Small intestine (tissue), 7 donors: ENCODE results near the gene TMEM92. TPM values are rescaled to one million over a fixed set of nuclear protein-coding genes. Genes with fewer than 3 reads are reported as not detected.

ENCODE experiments used
- DNase-seq, 2 donors: peaks; one replicate each; pipeline versions ENCODE4 v3.0.0 to v3.0.0-alpha.2; 2013
- FAIRE-seq: peaks from 2 replicates; lab custom pipeline; 2012; peaks lifted over from hg19 to GRCh38; lab: Jason Lieb, UNC
- H3K27ac ChIP-seq, 3 donors: one replicate each; pipeline ENCODE4 v1.5.1; 2013; ENCODE audit warnings: low read length in 2 of 3, mild to moderate bottlenecking in 2 of 3, control low read depth in 1 of 3, inconsistent platforms in 1 of 3, low read depth in 1 of 3, moderate library complexity in 1 of 3
- H3K27me3 ChIP-seq, 3 donors: one replicate each; pipeline ENCODE4 v1.6.1; 2013; ENCODE audit warnings: low read length in 3 of 3, inconsistent platforms in 1 of 3; ENCODE audit not compliant: control insufficient read depth in 3 of 3, insufficient read depth in 3 of 3
- H3K36me3 ChIP-seq, 3 donors: one replicate each; pipeline ENCODE4 v1.6.1; 2013; ENCODE audit warnings: low read length in 3 of 3, inconsistent platforms in 1 of 3, low read depth in 1 of 3, mild to moderate bottlenecking in 1 of 3, moderate library complexity in 1 of 3; ENCODE audit not compliant: control insufficient read depth in 3 of 3, insufficient read depth in 2 of 3
- H3K4me1 ChIP-seq, 3 donors: one replicate each; pipeline ENCODE4 v1.6.1; 2013; ENCODE audit warnings: low read length in 2 of 3, inconsistent platforms in 1 of 3, low read depth in 1 of 3, mild to moderate bottlenecking in 1 of 3, moderate library complexity in 1 of 3; ENCODE audit not compliant: control insufficient read depth in 3 of 3, insufficient read depth in 2 of 3
- H3K4me3 ChIP-seq, 3 donors: one replicate each; pipeline ENCODE4 v1.5.1; 2013; ENCODE audit warnings: low read length in 3 of 3, control low read depth in 1 of 3, inconsistent platforms in 1 of 3, low read depth in 1 of 3, mild to moderate bottlenecking in 1 of 3, moderate library complexity in 1 of 3
- H3K9me3 ChIP-seq, 2 donors: one replicate each; pipeline ENCODE4 v1.6.1; 2013; ENCODE audit warnings: low read depth in 1 of 2, low read length in 1 of 2; ENCODE audit not compliant: control insufficient read depth in 2 of 2, insufficient read depth in 1 of 2
- WGBS, 3 donors: extraction: QIAGEN DNeasy Blood & Tissue Kit; methylation state at CpG; one replicate each; pipeline ENCODE4 v1.1.7; 2013; 5-methylcytosine and 5-hydroxymethylcytosine counted together
- polyA plus RNA-seq, 4 donors: library from polyadenylated mRNA; stranded (reverse) in 3 of 4; unstranded in 1 of 4; fragments of 200-250 nt in 3 of 4; fragments of 120-200 nt in 1 of 4; gene quantifications; one replicate each; pipeline versions ENCODE4 v1.2.1 to v1.2.3, GENCODE V29; 2013
- donor health status: healthy with polysubstance abuse.
- donor health status: control.
- donor health status: control.
- donor health status: Bipolar disorder and iron deficiency.
- donor health status: healthy.

Gene TMEM92
- polyA plus RNA-seq, 4 donors = 29.1 to 91.1 (median 46.3) TPM

DNA sequence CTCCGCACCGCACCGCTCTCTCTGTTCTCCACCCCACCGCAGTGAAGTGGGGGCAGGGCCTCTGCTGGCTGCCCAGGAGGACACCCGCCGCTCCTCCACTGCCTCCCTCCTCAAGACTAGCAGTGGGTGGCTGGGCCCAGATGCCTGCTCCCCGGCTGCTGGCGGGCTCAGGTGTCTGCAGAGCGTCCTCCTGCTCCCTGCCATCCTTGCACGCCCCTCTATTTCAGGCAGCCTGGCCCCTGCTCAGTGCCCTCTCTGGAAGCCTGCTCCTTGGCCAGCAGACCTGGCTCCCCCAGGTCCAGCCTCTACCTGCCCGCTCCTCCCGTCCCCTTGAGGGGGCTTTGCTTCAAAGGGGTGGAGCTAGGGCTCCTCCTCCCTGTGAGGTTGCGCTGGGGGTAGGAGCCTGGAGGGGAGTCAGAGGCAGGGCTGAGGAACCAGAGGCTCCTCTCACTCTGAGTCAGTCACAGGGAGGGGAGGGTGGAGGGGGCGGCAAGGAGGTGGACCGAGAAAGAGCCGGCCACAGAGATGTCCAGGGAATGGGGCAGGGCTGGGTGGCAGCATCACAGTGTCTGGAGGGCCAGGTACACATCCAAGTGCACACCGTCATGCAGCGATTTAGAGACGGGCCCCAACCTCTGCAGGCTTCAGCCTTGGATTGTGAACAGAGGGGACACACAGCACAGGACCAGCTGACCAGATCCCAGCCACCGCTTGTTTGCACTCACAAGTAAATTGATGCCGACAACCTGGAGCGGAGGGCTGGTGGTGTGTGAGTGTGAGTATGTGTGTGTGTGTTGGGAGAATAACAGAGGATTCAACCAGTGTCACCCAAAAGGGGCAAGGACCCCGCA lies 9.8 kb upstream of the TMEM92 start:
- WGBS, 3 donors = 75 to 89% (median 84%) methylated on average over 20 to 23 of the region's 23 CpGs
- H3K36me3 ChIP-seq = no peaks in the 10 kb centered on the region
- no peaks in the 10 kb centered on the region for H3K9me3 ChIP-seq
- H3K4me1 ChIP-seq = peaks cover 0 to 27% (median 0%) of the 10 kb centered on the region in 3 donors
- H3K4me3 ChIP-seq = no peak overlapping the region
- H3K27me3 ChIP-seq = peaks cover 0 to 10% (median 0%) of the 10 kb centered on the region in 3 donors
- DNase-seq = no peak
- no peak overlapping the region for H3K27ac ChIP-seq
- FAIRE-seq = no peak

DNA sequence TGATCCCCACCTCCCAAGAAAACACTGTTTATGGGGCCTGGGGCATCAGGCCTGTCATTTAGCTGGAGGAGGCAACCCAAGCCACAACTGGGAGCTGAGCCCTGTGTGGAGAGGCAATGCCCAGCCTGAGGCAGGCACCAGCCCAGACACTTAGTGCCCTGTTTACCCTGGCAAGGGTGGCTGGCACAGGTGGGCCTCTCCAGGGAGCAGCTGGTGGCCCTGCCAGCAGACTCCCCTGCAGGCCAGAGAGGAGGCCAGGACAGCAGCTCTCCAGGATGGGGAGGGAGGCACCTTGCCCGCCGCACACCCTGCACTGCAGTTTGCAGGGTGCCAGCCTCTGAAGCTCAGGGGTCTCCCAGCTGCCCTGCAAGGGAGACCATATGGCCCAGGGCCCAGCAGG lies 9.1 kb upstream of the TMEM92 start:
- no peak for DNase-seq

DNA sequence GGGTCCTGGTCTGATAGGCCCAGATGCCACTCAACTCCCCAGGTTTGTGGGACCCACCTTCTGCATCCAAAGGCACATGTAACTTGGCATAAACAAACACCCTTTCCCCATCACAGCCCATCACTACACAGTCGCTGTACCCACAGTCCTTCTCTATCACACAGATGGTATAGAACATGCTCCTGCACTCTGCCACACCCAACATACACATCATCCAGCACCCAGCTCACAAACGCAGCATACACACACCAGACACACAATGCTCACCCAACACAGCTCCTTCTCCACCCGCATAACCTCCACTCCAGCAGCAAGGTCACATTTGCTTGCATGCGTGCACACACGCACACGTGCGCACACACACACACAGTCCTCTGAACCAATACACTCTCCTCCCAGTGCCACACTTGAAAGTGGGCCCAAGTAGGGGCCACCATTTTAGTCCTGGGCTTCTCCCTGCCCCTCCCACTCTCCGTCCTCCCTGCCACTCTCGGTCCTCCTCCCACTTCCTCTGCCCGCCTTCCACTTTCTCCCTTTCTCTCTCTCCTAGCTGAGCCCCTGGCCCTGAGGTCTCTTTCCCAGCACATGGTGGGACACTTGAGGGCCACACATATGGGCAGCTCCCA lies 8.5 kb upstream of the TMEM92 start:
- Histone ChIP-seq H3K36me3 (peaks cover 0 to 1% (median 0%) of the 10 kb centered on the region in 3 donors), H3K4me3 (no peak overlapping the region), H3K27ac (peak overlapping the region in 1 of 3 donors; percentile 35), H3K4me1 (peaks cover 0 to 35% (median 0%) of the 10 kb centered on the region in 3 donors), H3K9me3 (no peaks in the 10 kb centered on the region), H3K27me3 (peaks cover 0 to 10% (median 0%) of the 10 kb centered on the region in 3 donors)
- FAIRE-seq (no peak), DNase-seq (no peak)
- WGBS, 3 donors = 78 to 79% (median 78%) methylated on average over 10 of the region's 10 CpGs

More for the DNA sequence above, 9.1 kb upstream of the TMEM92 start:
- no peak overlapping the region for H3K27ac ChIP-seq
- H3K9me3 ChIP-seq = no peaks in the 10 kb centered on the region
- H3K36me3 ChIP-seq = no peaks in the 10 kb centered on the region
- H3K4me1 ChIP-seq = peaks cover 0 to 30% (median 0%) of the 10 kb centered on the region in 3 donors
- FAIRE-seq = no peak
- H3K4me3 ChIP-seq = no peak overlapping the region
- WGBS, 3 donors = 94 to 100% (median 95%) methylated on average over 2 of the region's 2 CpGs
- peaks cover 0 to 10% (median 0%) of the 10 kb centered on the region in 3 donors for H3K27me3 ChIP-seq

DNA sequence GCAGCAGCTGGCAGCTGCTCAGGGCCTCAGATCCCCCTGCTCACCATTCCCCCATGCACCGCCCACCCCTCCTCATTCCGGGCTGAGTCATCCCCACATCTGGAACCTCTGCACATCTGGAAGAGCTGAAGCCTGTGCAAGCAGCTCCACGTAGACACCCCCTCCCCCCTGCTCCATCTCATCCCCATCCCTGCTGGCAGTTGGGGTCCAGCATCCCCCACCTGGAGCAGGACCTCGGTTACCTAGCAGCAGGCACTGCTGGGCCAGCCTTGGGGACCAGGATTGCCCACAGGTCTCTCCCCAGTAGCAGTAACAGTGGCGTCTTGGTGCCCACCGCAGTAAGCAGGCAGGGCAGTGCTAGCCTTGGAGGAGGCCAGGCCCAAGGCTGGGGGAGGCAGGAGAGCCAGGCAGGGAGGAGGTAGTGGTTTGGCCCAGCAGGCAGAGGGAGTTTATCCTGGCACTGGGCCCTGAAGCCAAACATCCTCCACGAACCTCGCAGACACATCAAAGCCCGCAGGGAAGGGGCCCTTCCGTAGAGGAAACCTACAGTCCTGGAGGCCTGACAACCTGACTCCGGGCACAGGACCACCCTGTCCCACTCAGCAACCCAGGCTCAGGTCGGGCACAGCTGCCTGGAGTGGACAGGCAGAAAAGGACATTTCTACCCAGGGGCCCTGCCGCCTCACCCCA lies 7.7 kb upstream of the TMEM92 start:
- H3K4me3 ChIP-seq = no peak overlapping the region
- FAIRE-seq (no peak), DNase-seq (no peak)
- peak overlapping the region in 1 of 3 donors; percentile 77 for H3K27ac ChIP-seq
- H3K27me3 ChIP-seq = peaks cover 0 to 10% (median 0%) of the 10 kb centered on the region in 3 donors
- WGBS, 3 donors = 39 to 47% (median 47%) methylated on average over 13 of the region's 13 CpGs
- no peaks in the 10 kb centered on the region for H3K9me3 ChIP-seq
- peaks cover 0 to 3% (median 0%) of the 10 kb centered on the region in 3 donors for H3K36me3 ChIP-seq
- peaks cover 0 to 38% (median 0%) of the 10 kb centered on the region in 3 donors for H3K4me1 ChIP-seq

DNA sequence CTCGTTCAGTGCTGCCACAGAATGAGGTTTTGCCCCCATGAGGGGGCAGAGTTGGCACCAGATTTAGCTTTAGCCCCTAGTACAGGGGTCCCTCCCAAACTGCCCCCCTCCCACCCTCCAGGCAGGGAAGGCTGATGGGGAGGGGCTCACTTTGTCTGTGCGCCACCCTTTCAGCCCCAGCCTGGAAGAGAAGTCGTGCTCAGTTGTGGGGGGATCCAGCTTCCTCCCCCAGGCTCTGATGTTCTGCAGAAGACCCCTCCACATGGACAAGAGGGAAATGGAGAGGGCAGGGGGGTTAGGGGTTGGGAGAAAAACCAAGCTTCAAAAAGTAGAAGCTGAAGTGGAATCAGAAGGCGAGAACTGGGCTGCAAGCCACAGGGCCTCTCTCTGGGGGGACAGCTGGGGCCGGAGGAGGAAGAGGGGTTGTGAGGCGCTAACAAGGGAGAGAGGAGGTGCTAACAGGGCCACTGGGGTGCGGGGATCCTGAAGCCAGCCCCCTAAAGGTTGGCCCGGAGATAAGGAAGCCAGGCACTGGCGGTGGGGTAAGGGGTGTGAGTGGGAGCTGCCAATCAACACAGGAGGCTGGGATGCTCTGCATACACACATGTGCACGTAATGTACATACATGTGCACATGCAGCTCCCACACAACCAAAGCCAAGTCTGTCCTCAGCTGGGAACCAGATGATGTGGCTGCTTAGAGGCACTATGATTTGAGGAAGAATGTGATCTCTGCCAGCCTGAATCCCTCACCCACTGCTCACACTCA lies 7.0 kb upstream of the TMEM92 start:
- 57 to 81% (median 57%) methylated on average over 10 of the region's 10 CpGs for WGBS, 3 donors
- Histone ChIP-seq H3K9me3 (no peaks in the 10 kb centered on the region), H3K27me3 (peaks cover 0 to 10% (median 0%) of the 10 kb centered on the region in 3 donors), H3K36me3 (peaks cover 0 to 3% (median 0%) of the 10 kb centered on the region in 3 donors), H3K4me1 (peaks cover 0 to 39% (median 0%) of the 10 kb centered on the region in 3 donors), H3K27ac (peak overlapping the region in 1 of 3 donors; percentile 77), H3K4me3 (no peak overlapping the region)
- DNase-seq (no peak), FAIRE-seq (no peak)

DNA sequence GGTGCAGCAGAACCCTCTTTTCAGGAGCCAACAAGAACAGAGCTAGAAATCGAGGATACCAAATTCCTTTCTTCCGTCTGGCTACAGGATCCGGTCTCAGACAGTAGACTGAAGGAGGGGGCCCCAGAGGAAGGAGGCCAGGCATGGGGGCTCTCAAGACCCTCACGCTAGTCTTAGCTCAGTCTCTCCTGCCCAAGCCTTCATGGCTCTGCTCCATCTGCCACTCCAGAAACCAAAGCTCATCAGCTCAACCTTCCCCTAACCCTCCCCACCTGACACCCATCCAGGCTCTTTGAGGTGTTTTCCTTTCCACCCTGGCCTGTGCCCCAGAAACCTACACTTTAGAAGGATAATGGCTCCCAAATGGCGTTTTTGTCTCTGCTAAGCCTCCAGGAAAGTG lies 6.2 kb upstream of the TMEM92 start:
- Histone ChIP-seq H3K27me3 (peaks cover 0 to 10% (median 0%) of the 10 kb centered on the region in 3 donors), H3K36me3 (peaks cover 0 to 3% (median 0%) of the 10 kb centered on the region in 3 donors), H3K4me1 (peaks cover 0 to 47% (median 0%) of the 10 kb centered on the region in 3 donors), H3K4me3 (no peak overlapping the region), H3K9me3 (no peaks in the 10 kb centered on the region), H3K27ac (peak overlapping the region in 1 of 3 donors; percentile 77)
- FAIRE-seq = no peak
- 69 to 72% (median 69%) methylated on average over 5 of the region's 5 CpGs for WGBS, 3 donors
- no peak for DNase-seq

DNA sequence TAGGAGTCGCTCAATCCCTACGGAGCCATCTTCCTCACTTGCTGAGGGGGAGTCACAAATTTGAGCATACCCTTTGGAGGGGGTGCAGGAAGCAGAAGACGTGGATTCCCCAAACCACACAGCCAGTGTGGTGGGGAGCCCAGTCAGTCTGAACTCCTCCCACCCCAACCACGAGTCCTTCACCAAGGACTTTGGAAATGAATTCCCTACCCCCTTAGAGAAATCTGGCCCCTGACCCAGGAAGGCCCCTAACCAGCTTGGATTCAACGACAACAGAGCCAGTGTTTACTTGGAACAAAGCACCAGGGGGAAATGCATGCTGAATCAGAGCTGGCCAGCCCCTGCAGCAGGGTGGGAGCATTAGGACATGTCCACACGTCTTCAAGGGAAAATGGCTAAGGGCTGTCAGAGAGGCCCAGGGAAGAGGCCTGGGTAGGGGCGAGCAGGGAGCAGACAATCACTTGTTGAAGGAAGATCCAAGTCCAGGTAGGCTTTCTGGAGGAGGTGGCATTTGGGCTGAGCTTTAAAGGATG lies 5.5 kb upstream of the TMEM92 start:
- Histone ChIP-seq H3K27me3 (peaks cover 0 to 6% (median 0%) of the 10 kb centered on the region in 3 donors), H3K9me3 (no peaks in the 10 kb centered on the region), H3K36me3 (peaks cover 0 to 3% (median 0%) of the 10 kb centered on the region in 3 donors), H3K4me1 (peaks cover 0 to 52% (median 0%) of the 10 kb centered on the region in 3 donors), H3K4me3 (no peak overlapping the region), H3K27ac (peak overlapping the region in 1 of 3 donors; percentile 35)
- FAIRE-seq (no peak), DNase-seq (no peak)
- 63 to 84% (median 74%) methylated on average over 7 of the region's 7 CpGs for WGBS, 3 donors
